Uterus (tissue), 2 donors: Measurements from ENCODE around the gene METTL25.

ENCODE experiments used
- POLR2A ChIP-seq, 2 donors: fragments of 450-650 bp; IDR thresholded peaks; one replicate each; pipeline ENCODE4 v1.6.1; 2016; ENCODE audit warnings: antibody characterized with exemption in 2 of 2, mild to moderate bottlenecking in 1 of 2, moderate library complexity in 1 of 2
- TF ChIP-seq, protein P1 (sequence below), 4 experiments: fragments of 200-600 bp in 2 of 4; fragments of 450-650 bp in 2 of 4; sonication (generic) in 2 of 4; IDR thresholded peaks; one replicate each; pipeline ENCODE4 v1.5.1; 2016 to 2019; ENCODE audit warnings: antibody characterized with exemption in 4 of 4, mild to moderate bottlenecking in 2 of 4, moderate library complexity in 1 of 4

DNA sequence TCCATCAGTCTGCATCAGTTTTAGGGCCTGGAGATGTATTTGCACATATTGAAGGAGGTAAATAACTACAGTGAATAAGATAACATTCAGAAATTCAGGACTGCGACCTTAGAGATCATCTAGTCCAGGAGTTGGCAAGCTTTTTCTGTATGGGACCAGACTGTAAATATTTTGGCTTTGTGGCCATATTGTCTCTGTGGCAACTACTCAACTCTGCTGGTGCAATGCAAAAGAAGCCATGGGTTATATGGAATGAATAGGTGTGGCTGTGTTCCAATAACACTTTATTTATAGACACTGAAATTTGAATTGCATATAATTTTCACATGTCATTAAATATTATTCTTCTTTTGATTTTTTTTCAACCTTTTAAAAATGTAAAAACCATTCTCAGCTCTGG lies 156.6 kb downstream of the METTL25 start:
- TF ChIP-seq, protein P1, sequence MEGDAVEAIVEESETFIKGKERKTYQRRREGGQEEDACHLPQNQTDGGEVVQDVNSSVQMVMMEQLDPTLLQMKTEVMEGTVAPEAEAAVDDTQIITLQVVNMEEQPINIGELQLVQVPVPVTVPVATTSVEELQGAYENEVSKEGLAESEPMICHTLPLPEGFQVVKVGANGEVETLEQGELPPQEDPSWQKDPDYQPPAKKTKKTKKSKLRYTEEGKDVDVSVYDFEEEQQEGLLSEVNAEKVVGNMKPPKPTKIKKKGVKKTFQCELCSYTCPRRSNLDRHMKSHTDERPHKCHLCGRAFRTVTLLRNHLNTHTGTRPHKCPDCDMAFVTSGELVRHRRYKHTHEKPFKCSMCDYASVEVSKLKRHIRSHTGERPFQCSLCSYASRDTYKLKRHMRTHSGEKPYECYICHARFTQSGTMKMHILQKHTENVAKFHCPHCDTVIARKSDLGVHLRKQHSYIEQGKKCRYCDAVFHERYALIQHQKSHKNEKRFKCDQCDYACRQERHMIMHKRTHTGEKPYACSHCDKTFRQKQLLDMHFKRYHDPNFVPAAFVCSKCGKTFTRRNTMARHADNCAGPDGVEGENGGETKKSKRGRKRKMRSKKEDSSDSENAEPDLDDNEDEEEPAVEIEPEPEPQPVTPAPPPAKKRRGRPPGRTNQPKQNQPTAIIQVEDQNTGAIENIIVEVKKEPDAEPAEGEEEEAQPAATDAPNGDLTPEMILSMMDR (IDR thresholded peaks at IDR 0.05): no peak
- TF ChIP-seq POLR2A (IDR thresholded peaks at IDR 0.05): no peak
